ENCODE measurements around the gene SERPINA5. TPM values are rescaled to one million over a fixed set of nuclear protein-coding genes. Genes with fewer than 3 reads are reported as not detected.
A peak's percentile ranks its signal among the peaks of the same experiment; 100 is the strongest.

SERPINA5 gene
- total and polyA plus RNA-seq, 2 of the 13 experiments (the other 11 are each of a cell fraction or from before 2014, with no cell fraction given): 449 to 498 TPM

GRCh38 chr14:94594441-94594840 is 13.2 kb downstream of the SERPINA5 start (continued):
- TF ChIP-seq ARID3A (IDR thresholded peaks at IDR 0.05; ENCODE audit: low read depth, low read length) (no peak), ZEB1 (IDR thresholded peaks at IDR 0.05; ENCODE audit: insufficient replicate concordance, low read depth) (peak; percentile 4), CCAR2 (optimal IDR thresholded peaks at IDR 0.05; ENCODE audit: low read depth, low read length) (no peak), CEBPG (CRISPR knock-in tag; IDR thresholded peaks at IDR 0.05) (no peak), ZNF710 (CRISPR knock-in tag; IDR thresholded peaks at IDR 0.05; ENCODE audit: borderline replicate concordance) (no peak; the same call in 1 of the 2 replicates), ZNF660 (CRISPR knock-in tag; IDR thresholded peaks at IDR 0.05; ENCODE audit: borderline replicate concordance, low read depth) (no peak), PAWR (CRISPR knock-in tag; IDR thresholded peaks at IDR 0.05; ENCODE audit: borderline replicate concordance) (no peak), GRHL1 (CRISPR knock-in tag; conservative IDR thresholded peaks at IDR 0.05) (no peak), ZBTB25 (CRISPR knock-in tag; IDR thresholded peaks at IDR 0.05) (no peak), FOXJ3 (CRISPR knock-in tag; IDR thresholded peaks at IDR 0.05; ENCODE audit: borderline replicate concordance) (no peak), ZBTB2 (CRISPR knock-in tag; IDR thresholded peaks at IDR 0.05; ENCODE audit: low read depth) (no peak), ZNF709 (CRISPR knock-in tag; IDR thresholded peaks at IDR 0.05) (no peak), ZNF737 (CRISPR knock-in tag; IDR thresholded peaks at IDR 0.05; ENCODE audit: borderline replicate concordance) (no peak), ZNF547 (CRISPR knock-in tag; IDR thresholded peaks at IDR 0.05) (no peak), ZNF431 (CRISPR knock-in tag; IDR thresholded peaks at IDR 0.05; ENCODE audit: borderline replicate concordance, low read depth) (no peak), ZNF576 (CRISPR knock-in tag; IDR thresholded peaks at IDR 0.05) (no peak), DMAP1 (CRISPR knock-in tag; IDR thresholded peaks at IDR 0.05) (no peak), BORCS8-MEF2B (CRISPR knock-in tag; IDR thresholded peaks at IDR 0.05) (no peak), ZNF17 (CRISPR knock-in tag; IDR thresholded peaks at IDR 0.05) (no peak)
